T-helper 22 cell (primary cell): Measurements from ENCODE around the gene NUP88.
A peak's percentile ranks its signal among the peaks of the same experiment; 100 is the strongest.
"Not testable (repeated sequence)": the region's sequence is repeated elsewhere in the genome, so short reads cannot be mapped to it uniquely, and the experiment has no call there.

Source experiments
- DNase-seq: peaks from one replicate; pipeline ENCODE4 v3.0.0-alpha.2; 2020; ENCODE audit warnings: low read depth

Gene NUP88

GRCh38 chr17:5419356-5419958 is at the start of gene NUP88:
Gene NUP88, minus strand, starts transcription at chr17:5419662. Its CDS starts 12 bp downstream, at chr17:5419650.
- peak; percentile 94 for DNase-seq

- DNase-seq = no peak
These were observed 48.6 kb upstream of the NUP88 start for GRCh38 chr17:5468075-5468473.

GRCh38 chr17:5467416-5467815 is 48.0 kb upstream of the NUP88 start:
- no peak for DNase-seq

- no peak for DNase-seq
These were observed 46.8 kb upstream of the NUP88 start for GRCh38 chr17:5466295-5466694.

- DNase-seq = no peak
These were observed 45.5 kb upstream of the NUP88 start for GRCh38 chr17:5464717-5465507.

GRCh38 chr17:5446786-5447185 is 27.3 kb upstream of the NUP88 start:
- DNase-seq = no peak

GRCh38 chr17:5444209-5444608 is 24.7 kb upstream of the NUP88 start:
- DNase-seq = no peak

GRCh38 chr17:5443728-5444127 is 24.3 kb upstream of the NUP88 start:
- no peak for DNase-seq

- DNase-seq = no peak
These were observed 19.9 kb upstream of the NUP88 start for GRCh38 chr17:5439446-5439764.

GRCh38 chr17:5438716-5439445 is 19.4 kb upstream of the NUP88 start, which contains the start of gene C1QBP:
Gene C1QBP, minus strand, starts transcription at chr17:5439155. Its CDS starts 82 bp downstream, at chr17:5439073.
- peak; percentile 82 for DNase-seq

- no peak for DNase-seq
These were observed 18.4 kb upstream of the NUP88 start for GRCh38 chr17:5437721-5438317.

GRCh38 chr17:5435781-5436315 is 16.4 kb upstream of the NUP88 start:
- not testable (repeated sequence) for DNase-seq

GRCh38 chr17:5434984-5435383 is 15.5 kb upstream of the NUP88 start:
- no peak for DNase-seq

GRCh38 chr17:5431949-5432556 is 12.6 kb upstream of the NUP88 start:
- DNase-seq = no peak

GRCh38 chr17:5431234-5431633 is 11.8 kb upstream of the NUP88 start:
- not testable (repeated sequence) for DNase-seq

- no peak for DNase-seq
These were observed 11.0 kb upstream of the NUP88 start for GRCh38 chr17:5430413-5430999.

GRCh38 chr17:5429191-5429887 is 9.9 kb upstream of the NUP88 start:
- no peak for DNase-seq

- no peak for DNase-seq
These were observed 6.4 kb upstream of the NUP88 start for GRCh38 chr17:5425826-5426225.

- DNase-seq = no peak
These were observed 5.4 kb upstream of the NUP88 start for GRCh38 chr17:5424909-5425308.

- DNase-seq = no peak
These were observed 3.0 kb upstream of the NUP88 start for GRCh38 chr17:5422505-5422904.
